AG04449 (cell line): Measurements from ENCODE around the gene FOXK2.

Experiments
- CTCF ChIA-PET: fragments of 350-600 bp; formaldehyde crosslinking; extraction: SDS; loops from one replicate; lab custom pipeline; 2021; ENCODE audit warnings: antibody characterized with exemption; lab: Yijun Ruan, JAX
- POLR2A ChIA-PET: fragments of 400-600, 350-600 bp; formaldehyde crosslinking; extraction: SDS; loops from one replicate; lab custom pipeline; 2020; ENCODE audit warnings: antibody characterized with exemption, inconsistent platforms; lab: Yijun Ruan, JAX
- DNase-seq: peaks from one replicate; pipeline ENCODE4 v3.0.0-alpha.2; 2010; ENCODE audit warnings: low read depth, low spot score
- H3K4me3 ChIP-seq: 2 replicates; pipeline ENCODE4 v1.5.1; 2011; ENCODE audit warnings: low read depth, mild to moderate bottlenecking, control low read depth, low read length
- CTCF ChIP-seq: IDR thresholded peaks from one replicate; pipeline ENCODE4 v1.5.1; 2011; ENCODE audit warnings: mild to moderate bottlenecking, moderate library complexity, low read length, control low read depth, inconsistent platforms; ENCODE audit not compliant: insufficient read depth; ENCODE audit errors: missing control alignments

FOXK2 gene

GRCh38 chr17:82630212-82630611, 110.7 kb downstream of the FOXK2 start:
- ChIA-PET CTCF (no interaction called here), POLR2A (no interaction called here)
- no peak overlapping the region for H3K4me3 ChIP-seq
- no peak for DNase-seq
- TF ChIP-seq CTCF = no peak

- CTCF ChIA-PET = no interaction called here
- no peak for DNase-seq
- POLR2A ChIA-PET = no interaction called here
- no peak overlapping the region for H3K4me3 ChIP-seq
- TF ChIP-seq CTCF = no peak
Observed at GRCh38 chr17:82631544-82631943, 112.0 kb downstream of the FOXK2 start.

GRCh38 chr17:82632451-82632850, 112.9 kb downstream of the FOXK2 start:
- CTCF ChIA-PET = no interaction called here

GRCh38 chr17:82633343-82633742, 113.8 kb downstream of the FOXK2 start:
- CTCF ChIA-PET = no interaction called here
- no peak for TF ChIP-seq CTCF
- DNase-seq = no peak
- H3K4me3 ChIP-seq = no peak overlapping the region
- POLR2A ChIA-PET = no interaction called here

More at GRCh38 chr17:82632451-82632850, 112.9 kb downstream of the FOXK2 start:
- no peak for DNase-seq
- POLR2A ChIA-PET = no interaction called here
- H3K4me3 ChIP-seq = no peak overlapping the region
- TF ChIP-seq CTCF = no peak

- H3K4me3 ChIP-seq = no peak overlapping the region
- ChIA-PET POLR2A (interaction anchor here (1.1 kb wide), 1 partner anchor 11 kb away, joined by 3 read pairs; no protein-coding TSS in a partner anchor), CTCF (interaction anchor here (0.7 kb wide), 1 partner anchor 15 kb away, joined by 5 read pairs; no protein-coding TSS in a partner anchor)
Observed at GRCh38 chr17:82636626-82637598, 117.4 kb downstream of the FOXK2 start.

More at GRCh38 chr17:82636626-82637598, 117.4 kb downstream of the FOXK2 start:
- no peak for TF ChIP-seq CTCF
- no peak for DNase-seq
